Measurements from ENCODE around the gene UQCC3. TPM values are rescaled to one million over a fixed set of nuclear protein-coding genes. Genes with fewer than 3 reads are reported as not detected.

The UQCC3 gene
- total and polyA plus RNA-seq, 2 of the 13 experiments (the other 11 are each of a cell fraction or from before 2014, with no cell fraction given), result 7.7 to 16.0 TPM

GRCh38 chr11:62721994-62722393, 50.5 kb downstream of the UQCC3 start:
- Histone ChIP-seq H3K27me3 (ENCODE audit: control insufficient read depth in 1 of 2, insufficient read depth in 2 of 2, low read length in 2 of 2) (no peaks in the 10 kb centered on the region; a peak in 1 of 5 replicates), H3K4me1 (ENCODE audit: insufficient read depth, low read length) (peaks cover 37% of the 10 kb centered on the region), H2AFZ (ENCODE audit: low read length) (no peak overlapping the region), H3K9me3 (ENCODE audit: low read length) (no peaks in the 10 kb centered on the region), H3K9ac (ENCODE audit: insufficient read depth, low read depth, low read length) (no peak overlapping the region), H3K27ac (ENCODE audit: extremely low read length, insufficient read depth, low read length) (peak overlapping the region; percentile 39), H3K36me3 (replicated peaks in 1 of 2; ENCODE audit: control insufficient read depth in 1 of 2, insufficient read depth in 2 of 2, low read length in 2 of 2) (peaks cover 15 to 73% of the 10 kb centered on the region in 2 experiments), H3K4me3 (replicated peaks in 1 of 3; ENCODE audit: insufficient read depth in 1 of 3, low read depth in 2 of 3, low read length in 3 of 3) (no peak overlapping the region), H4K20me1 (ENCODE audit: insufficient read depth, low read length) (peaks cover 30% of the 10 kb centered on the region), H3K4me2 (ENCODE audit: low read depth, low read length) (no peak overlapping the region), H3K79me2 (ENCODE audit: insufficient read depth, low read length) (peaks cover 64% of the 10 kb centered on the region)
- ATAC-seq (peak; percentile 84), FAIRE-seq (peak; percentile 51), DNase-seq (ENCODE audit: low spot score) (peak; percentile 80)
- in situ Hi-C loops (cut with HindIII; ENCODE audit: extremely low pct_ligation_motif_present, low pct_unique_long_range_greater_than_20kb), result no loop called here
- ChIA-PET CTCF (ENCODE audit: low intra/inter-chr PET ratio, low total read pairs) (no interaction called here), POLR2A (no interaction called here)
- WGBS (ENCODE audit: low lambda C conversion rate), result 71% methylated on average over 7 of the region's 7 CpGs
- intact Hi-C loops (cut with micrococcal nuclease; ENCODE audit: unreplicated experiment), result no loop called here
- TSS peak; percentile 37 for BruUV-seq (replicated peaks)
- peak; percentile 59 for TF ChIP-seq CTCF (CRISPR knock-in tag; IDR thresholded peaks at IDR 0.05)
- peak; percentile 53 for TF ChIP-seq HDAC2 (CRISPR knock-in tag; IDR thresholded peaks at IDR 0.05)
- no peak for TF ChIP-seq SNAPC2 (CRISPR knock-in tag; IDR thresholded peaks at IDR 0.05)
- no peak for TF ChIP-seq FOXK1 (CRISPR knock-in tag; IDR thresholded peaks at IDR 0.05; ENCODE audit: borderline replicate concordance, low read depth)
- no peak for TF ChIP-seq POLR2A (IDR thresholded peaks at IDR 0.05; ENCODE audit: insufficient read depth in 1 of 2, low read depth in 2 of 2, low read length in 2 of 2)
- TF ChIP-seq TEAD3 (CRISPR knock-in tag; optimal IDR thresholded peaks at IDR 0.05; ENCODE audit: borderline replicate concordance), result peak; percentile 93
- TF ChIP-seq, protein P1, sequence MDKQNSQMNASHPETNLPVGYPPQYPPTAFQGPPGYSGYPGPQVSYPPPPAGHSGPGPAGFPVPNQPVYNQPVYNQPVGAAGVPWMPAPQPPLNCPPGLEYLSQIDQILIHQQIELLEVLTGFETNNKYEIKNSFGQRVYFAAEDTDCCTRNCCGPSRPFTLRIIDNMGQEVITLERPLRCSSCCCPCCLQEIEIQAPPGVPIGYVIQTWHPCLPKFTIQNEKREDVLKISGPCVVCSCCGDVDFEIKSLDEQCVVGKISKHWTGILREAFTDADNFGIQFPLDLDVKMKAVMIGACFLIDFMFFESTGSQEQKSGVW (CRISPR knock-in tag; IDR thresholded peaks at IDR 0.05; ENCODE audit: borderline replicate concordance), result no peak
- no peak for TF ChIP-seq DPF2 (CRISPR knock-in tag; IDR thresholded peaks at IDR 0.05; ENCODE audit: borderline replicate concordance, low read depth)
- TF ChIP-seq, protein P2, sequence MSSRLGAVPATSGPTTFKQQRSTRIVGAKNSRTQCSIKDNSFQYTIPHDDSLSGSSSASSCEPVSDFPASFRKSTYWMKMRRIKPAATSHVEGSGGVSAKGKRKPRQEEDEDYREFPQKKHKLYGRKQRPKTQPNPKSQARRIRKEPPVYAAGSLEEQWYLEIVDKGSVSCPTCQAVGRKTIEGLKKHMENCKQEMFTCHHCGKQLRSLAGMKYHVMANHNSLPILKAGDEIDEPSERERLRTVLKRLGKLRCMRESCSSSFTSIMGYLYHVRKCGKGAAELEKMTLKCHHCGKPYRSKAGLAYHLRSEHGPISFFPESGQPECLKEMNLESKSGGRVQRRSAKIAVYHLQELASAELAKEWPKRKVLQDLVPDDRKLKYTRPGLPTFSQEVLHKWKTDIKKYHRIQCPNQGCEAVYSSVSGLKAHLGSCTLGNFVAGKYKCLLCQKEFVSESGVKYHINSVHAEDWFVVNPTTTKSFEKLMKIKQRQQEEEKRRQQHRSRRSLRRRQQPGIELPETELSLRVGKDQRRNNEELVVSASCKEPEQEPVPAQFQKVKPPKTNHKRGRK (CRISPR knock-in tag; IDR thresholded peaks at IDR 0.05), result no peak
- no peak for TF ChIP-seq ESRRA (CRISPR knock-in tag; IDR thresholded peaks at IDR 0.05; ENCODE audit: low read depth)
- TF ChIP-seq KLF12 (CRISPR knock-in tag; IDR thresholded peaks at IDR 0.05; ENCODE audit: borderline replicate concordance), result no peak
- TF ChIP-seq, protein P3, sequence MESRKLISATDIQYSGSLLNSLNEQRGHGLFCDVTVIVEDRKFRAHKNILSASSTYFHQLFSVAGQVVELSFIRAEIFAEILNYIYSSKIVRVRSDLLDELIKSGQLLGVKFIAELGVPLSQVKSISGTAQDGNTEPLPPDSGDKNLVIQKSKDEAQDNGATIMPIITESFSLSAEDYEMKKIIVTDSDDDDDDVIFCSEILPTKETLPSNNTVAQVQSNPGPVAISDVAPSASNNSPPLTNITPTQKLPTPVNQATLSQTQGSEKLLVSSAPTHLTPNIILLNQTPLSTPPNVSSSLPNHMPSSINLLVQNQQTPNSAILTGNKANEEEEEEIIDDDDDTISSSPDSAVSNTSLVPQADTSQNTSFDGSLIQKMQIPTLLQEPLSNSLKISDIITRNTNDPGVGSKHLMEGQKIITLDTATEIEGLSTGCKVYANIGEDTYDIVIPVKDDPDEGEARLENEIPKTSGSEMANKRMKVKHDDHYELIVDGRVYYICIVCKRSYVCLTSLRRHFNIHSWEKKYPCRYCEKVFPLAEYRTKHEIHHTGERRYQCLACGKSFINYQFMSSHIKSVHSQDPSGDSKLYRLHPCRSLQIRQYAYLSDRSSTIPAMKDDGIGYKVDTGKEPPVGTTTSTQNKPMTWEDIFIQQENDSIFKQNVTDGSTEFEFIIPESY (CRISPR knock-in tag; IDR thresholded peaks at IDR 0.05), result peak; percentile 100
- TF ChIP-seq, protein P4, sequence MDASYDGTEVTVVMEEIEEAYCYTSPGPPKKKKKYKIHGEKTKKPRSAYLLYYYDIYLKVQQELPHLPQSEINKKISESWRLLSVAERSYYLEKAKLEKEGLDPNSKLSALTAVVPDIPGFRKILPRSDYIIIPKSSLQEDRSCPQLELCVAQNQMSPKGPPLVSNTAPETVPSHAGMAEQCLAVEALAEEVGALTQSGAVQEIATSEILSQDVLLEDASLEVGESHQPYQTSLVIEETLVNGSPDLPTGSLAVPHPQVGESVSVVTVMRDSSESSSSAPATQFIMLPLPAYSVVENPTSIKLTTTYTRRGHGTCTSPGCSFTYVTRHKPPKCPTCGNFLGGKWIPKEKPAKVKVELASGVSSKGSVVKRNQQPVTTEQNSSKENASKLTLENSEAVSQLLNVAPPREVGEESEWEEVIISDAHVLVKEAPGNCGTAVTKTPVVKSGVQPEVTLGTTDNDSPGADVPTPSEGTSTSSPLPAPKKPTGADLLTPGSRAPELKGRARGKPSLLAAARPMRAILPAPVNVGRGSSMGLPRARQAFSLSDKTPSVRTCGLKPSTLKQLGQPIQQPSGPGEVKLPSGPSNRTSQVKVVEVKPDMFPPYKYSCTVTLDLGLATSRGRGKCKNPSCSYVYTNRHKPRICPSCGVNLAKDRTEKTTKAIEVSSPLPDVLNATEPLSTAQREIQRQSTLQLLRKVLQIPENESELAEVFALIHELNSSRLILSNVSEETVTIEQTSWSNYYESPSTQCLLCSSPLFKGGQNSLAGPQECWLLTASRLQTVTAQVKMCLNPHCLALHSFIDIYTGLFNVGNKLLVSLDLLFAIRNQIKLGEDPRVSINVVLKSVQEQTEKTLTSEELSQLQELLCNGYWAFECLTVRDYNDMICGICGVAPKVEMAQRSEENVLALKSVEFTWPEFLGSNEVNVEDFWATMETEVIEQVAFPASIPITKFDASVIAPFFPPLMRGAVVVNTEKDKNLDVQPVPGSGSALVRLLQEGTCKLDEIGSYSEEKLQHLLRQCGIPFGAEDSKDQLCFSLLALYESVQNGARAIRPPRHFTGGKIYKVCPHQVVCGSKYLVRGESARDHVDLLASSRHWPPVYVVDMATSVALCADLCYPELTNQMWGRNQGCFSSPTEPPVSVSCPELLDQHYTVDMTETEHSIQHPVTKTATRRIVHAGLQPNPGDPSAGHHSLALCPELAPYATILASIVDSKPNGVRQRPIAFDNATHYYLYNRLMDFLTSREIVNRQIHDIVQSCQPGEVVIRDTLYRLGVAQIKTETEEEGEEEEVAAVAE (CRISPR knock-in tag; IDR thresholded peaks at IDR 0.05; ENCODE audit: borderline replicate concordance), result no peak
- TF ChIP-seq XRCC5 (optimal IDR thresholded peaks at IDR 0.05; ENCODE audit: low read length), result no peak
- TF ChIP-seq SAP130 (CRISPR knock-in tag; IDR thresholded peaks at IDR 0.05; ENCODE audit: low read depth), result peak; percentile 41; the same call in 1 of the 2 replicates
